SU-DHL-6 (cell line): ENCODE measurements around the gene SLC9A3.

Experiments used
- EZH2phosphoT487 ChIP-seq: fragments of 200-600 bp; sonication (generic), shearing (Covaris generic); conservative IDR thresholded peaks from 2 replicates; pipeline ENCODE4 v1.6.1; 2018; ENCODE audit warnings: mild to moderate bottlenecking, antibody characterized with exemption, low read length, moderate library complexity, mixed read lengths
- TF ChIP-seq, protein P1 (sequence below): fragments of 200-600 bp; sonication (generic); IDR thresholded peaks from one replicate; pipeline ENCODE4 v1.5.1; 2017; ENCODE audit warnings: antibody characterized with exemption, mild to moderate bottlenecking, low read length, moderate library complexity; ENCODE audit not compliant: insufficient read depth, poor library complexity, severe bottlenecking

DNA sequence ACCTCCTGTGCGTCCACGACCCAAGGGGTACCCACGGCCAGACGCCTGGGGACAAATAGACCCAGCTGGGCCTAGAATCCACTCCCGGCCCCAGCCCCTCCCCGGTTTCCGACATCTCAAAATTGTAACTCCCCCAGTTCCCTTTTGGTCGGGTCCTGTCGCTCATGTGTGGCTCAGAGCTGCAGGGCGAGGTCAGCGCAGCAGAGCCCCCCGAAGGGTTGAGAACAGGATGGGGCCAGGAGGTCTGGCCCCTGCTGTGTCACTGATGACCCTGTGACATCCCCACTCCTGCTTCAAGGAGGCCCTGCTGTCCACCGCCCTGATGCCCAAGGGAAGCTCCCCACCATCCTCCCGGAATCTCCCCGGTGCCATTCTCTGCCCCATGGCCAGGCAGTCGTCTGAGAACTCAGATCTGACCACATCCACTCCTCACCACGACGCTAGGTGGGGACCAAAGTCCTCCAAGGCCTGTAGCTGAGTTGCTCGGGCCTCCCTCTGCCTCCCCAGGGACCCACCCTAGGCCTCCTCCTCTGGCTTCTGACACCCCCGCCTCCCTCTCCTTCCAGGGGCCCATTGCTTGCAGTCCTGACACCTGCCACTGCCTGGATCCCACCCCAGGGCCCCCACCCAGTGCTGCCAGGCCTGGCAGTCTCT lies 3.9 kb downstream of the SLC9A3 start:
- TF ChIP-seq, protein P1, sequence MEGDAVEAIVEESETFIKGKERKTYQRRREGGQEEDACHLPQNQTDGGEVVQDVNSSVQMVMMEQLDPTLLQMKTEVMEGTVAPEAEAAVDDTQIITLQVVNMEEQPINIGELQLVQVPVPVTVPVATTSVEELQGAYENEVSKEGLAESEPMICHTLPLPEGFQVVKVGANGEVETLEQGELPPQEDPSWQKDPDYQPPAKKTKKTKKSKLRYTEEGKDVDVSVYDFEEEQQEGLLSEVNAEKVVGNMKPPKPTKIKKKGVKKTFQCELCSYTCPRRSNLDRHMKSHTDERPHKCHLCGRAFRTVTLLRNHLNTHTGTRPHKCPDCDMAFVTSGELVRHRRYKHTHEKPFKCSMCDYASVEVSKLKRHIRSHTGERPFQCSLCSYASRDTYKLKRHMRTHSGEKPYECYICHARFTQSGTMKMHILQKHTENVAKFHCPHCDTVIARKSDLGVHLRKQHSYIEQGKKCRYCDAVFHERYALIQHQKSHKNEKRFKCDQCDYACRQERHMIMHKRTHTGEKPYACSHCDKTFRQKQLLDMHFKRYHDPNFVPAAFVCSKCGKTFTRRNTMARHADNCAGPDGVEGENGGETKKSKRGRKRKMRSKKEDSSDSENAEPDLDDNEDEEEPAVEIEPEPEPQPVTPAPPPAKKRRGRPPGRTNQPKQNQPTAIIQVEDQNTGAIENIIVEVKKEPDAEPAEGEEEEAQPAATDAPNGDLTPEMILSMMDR = no peak
- TF ChIP-seq EZH2phosphoT487 = no peak
